Neuronal stem cell (in vitro differentiated cells): ENCODE measurements around the gene ZBTB12.
A peak's percentile ranks its signal among the peaks of the same experiment; 100 is the strongest.

Experiments used
- DNase-seq: peaks from one replicate; pipeline ENCODE4 v3.0.0-alpha.2; 2013; ENCODE audit warnings: low spot score
- H2AFZ ChIP-seq: one replicate; pipeline ENCODE4 v1.6.1; 2013; ENCODE audit warnings: mild to moderate bottlenecking, low read length, inconsistent platforms
- H2AK5ac ChIP-seq: 2 replicates; pipeline ENCODE4 v1.6.1; 2013; ENCODE audit warnings: low read depth, mild to moderate bottlenecking, inconsistent platforms, low read length, moderate library complexity, mixed read lengths
- H2BK120ac ChIP-seq: 2 replicates; pipeline ENCODE4 v1.6.1; 2013; ENCODE audit warnings: low read depth, mild to moderate bottlenecking, inconsistent platforms, low read length, moderate library complexity, mixed read lengths
- H2BK12ac ChIP-seq: one replicate; pipeline ENCODE4 v1.6.1; 2013; ENCODE audit warnings: low read length, inconsistent platforms
- H2BK15ac ChIP-seq: 2 replicates; pipeline ENCODE4 v1.6.1; 2013; ENCODE audit warnings: mild to moderate bottlenecking, low read length, inconsistent platforms, mixed read lengths
- H2BK5ac ChIP-seq: one replicate; pipeline ENCODE4 v1.6.1; 2013; ENCODE audit warnings: inconsistent platforms, mild to moderate bottlenecking, low read length, moderate library complexity
- H3K14ac ChIP-seq: one replicate; pipeline ENCODE4 v1.6.1; 2013; ENCODE audit warnings: low read length, inconsistent platforms
- H3K18ac ChIP-seq: 2 replicates; pipeline ENCODE4 v1.6.1; 2013; ENCODE audit warnings: low read length, inconsistent platforms
- H3K23ac ChIP-seq: 2 replicates; pipeline ENCODE4 v1.6.1; 2013; ENCODE audit warnings: low read depth, mild to moderate bottlenecking, mixed read lengths, low read length, inconsistent platforms; ENCODE audit not compliant: poor library complexity
- H3K27ac ChIP-seq: replicated peaks from 3 replicates; pipeline ENCODE4 v1.5.1; 2013; ENCODE audit warnings: low read length, inconsistent platforms
- H3K27me3 ChIP-seq, 3 experiments: 2 replicates each; pipeline ENCODE4 v1.6.1; 2013; ENCODE audit warnings: low read length in 3 of 3, mild to moderate bottlenecking in 2 of 3, inconsistent platforms in 1 of 3, low read depth in 1 of 3, mixed read lengths in 1 of 3, moderate library complexity in 1 of 3; ENCODE audit not compliant: control insufficient read depth in 3 of 3, insufficient read depth in 3 of 3
- H3K36me3 ChIP-seq, 2 donors: replicated peaks in 1 of 2; 2 replicates each; pipeline ENCODE4 v1.6.1; 2013; ENCODE audit warnings: low read length in 2 of 2; ENCODE audit not compliant: control insufficient read depth in 2 of 2, insufficient read depth in 2 of 2
- H3K4ac ChIP-seq: 2 replicates; pipeline ENCODE4 v1.6.1; 2013; ENCODE audit warnings: inconsistent platforms, mild to moderate bottlenecking, low read length, moderate library complexity
- H3K4me1 ChIP-seq, 2 donors: 1 replicate in 1 of 2; 2 replicates in 1 of 2; pipeline ENCODE4 v1.6.1; 2013; ENCODE audit warnings: low read length in 2 of 2, low read depth in 1 of 2; ENCODE audit not compliant: control insufficient read depth in 2 of 2, insufficient read depth in 1 of 2
- H3K4me2 ChIP-seq: one replicate; pipeline ENCODE4 v1.6.1; 2013; ENCODE audit warnings: mild to moderate bottlenecking, low read length, inconsistent platforms; ENCODE audit not compliant: insufficient read depth, poor library complexity, severe bottlenecking
- H3K4me3 ChIP-seq, 2 donors: 2 replicates each; pipeline ENCODE4 v1.5.1; 2013; ENCODE audit warnings: low read length in 2 of 2, mild to moderate bottlenecking in 2 of 2, inconsistent platforms in 1 of 2, moderate library complexity in 1 of 2
- H3K79me1 ChIP-seq: one replicate; pipeline ENCODE4 v1.6.1; 2013; ENCODE audit warnings: low read depth, mild to moderate bottlenecking, inconsistent platforms, low read length, moderate library complexity
- H3K9ac ChIP-seq: one replicate; pipeline ENCODE4 v1.6.1; 2013; ENCODE audit warnings: mild to moderate bottlenecking, low read depth, low read length, inconsistent platforms; ENCODE audit not compliant: poor library complexity
- H3K9me3 ChIP-seq, 2 donors: replicated peaks in 1 of 2; 2 replicates each; pipeline versions ENCODE3 to v1.6.1; 2013; ENCODE audit warnings: low read length in 2 of 2, mild to moderate bottlenecking in 2 of 2, inconsistent platforms in 1 of 2, low read depth in 1 of 2, mixed read lengths in 1 of 2, moderate library complexity in 1 of 2; ENCODE audit not compliant: control insufficient read depth in 2 of 2, insufficient read depth in 1 of 2
- H4K8ac ChIP-seq: one replicate; pipeline ENCODE4 v1.6.1; 2013; ENCODE audit warnings: low read depth, mild to moderate bottlenecking, inconsistent platforms, low read length, moderate library complexity
- H4K91ac ChIP-seq: one replicate; pipeline ENCODE4 v1.6.1; 2013; ENCODE audit warnings: low read length, low read depth, mild to moderate bottlenecking, inconsistent platforms; ENCODE audit not compliant: poor library complexity
- WGBS, 2 donors: extraction: QIAGEN DNeasy Blood & Tissue Kit; methylation state at CpG; one replicate each; pipeline ENCODE4 v1.1.7; 2013; ENCODE audit warnings: missing lambda C conversion rate in 2 of 2, mixed read lengths in 1 of 2; ENCODE audit not compliant: insufficient read length in 2 of 2, insufficient replicate concordance in 1 of 2; ENCODE audit errors: extremely low coverage in 2 of 2; 5-methylcytosine and 5-hydroxymethylcytosine counted together

Gene ZBTB12

GRCh38 chr6:31881136-31881859, 20.6 kb downstream of the ZBTB12 start:
- WGBS, 2 donors = no CpG with 5 or more reads among the region's 9 CpGs
- Histone ChIP-seq H3K36me3 (peaks cover 54 to 66% of the 10 kb centered on the region in 2 donors), H3K9me3 (no peaks in the 10 kb centered on the region)

DNA sequence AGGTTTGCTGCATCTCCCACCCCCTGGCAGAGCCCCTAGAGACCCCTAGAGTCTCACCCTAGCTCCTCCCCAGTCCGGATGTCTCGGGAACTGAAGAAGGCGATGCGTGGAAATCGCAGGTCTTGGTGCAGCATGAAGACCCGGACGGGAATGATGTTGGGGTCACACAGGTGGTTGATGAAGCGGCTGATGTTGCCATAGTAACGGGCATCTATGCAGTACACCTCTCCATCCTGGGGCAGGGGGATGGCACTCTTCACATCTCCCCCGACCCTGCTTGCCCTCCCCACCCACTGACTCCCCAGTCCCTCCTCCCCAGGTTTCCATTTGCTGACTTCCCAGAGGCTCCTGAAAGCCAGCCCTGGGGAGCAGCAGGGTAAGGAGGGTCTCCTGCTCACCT, 21.3 kb downstream of the ZBTB12 start:
- no CpG with 5 or more reads among the region's 10 CpGs for WGBS, 2 donors
- no peak overlapping the region for H2BK5ac ChIP-seq
- H3K36me3 ChIP-seq = peaks cover 51 to 59% of the 10 kb centered on the region in 2 donors
- no peak overlapping the region for H3K27ac ChIP-seq
- no peaks in the 10 kb centered on the region for H3K27me3 ChIP-seq
- H3K9ac ChIP-seq = no peak overlapping the region
- no peak overlapping the region for H3K4ac ChIP-seq
- no peak overlapping the region for H2BK12ac ChIP-seq
- DNase-seq = no peak
- H2BK15ac ChIP-seq = no peak overlapping the region
- H2AK5ac ChIP-seq = no peak overlapping the region
- H2AFZ ChIP-seq = no peak overlapping the region
- no peak overlapping the region for H4K8ac ChIP-seq
- H3K4me1 ChIP-seq = no peaks in the 10 kb centered on the region
- no peak overlapping the region for H4K91ac ChIP-seq
- H3K18ac ChIP-seq = no peak overlapping the region
- no peaks in the 10 kb centered on the region for H3K9me3 ChIP-seq
- no peak overlapping the region for H2BK120ac ChIP-seq
- H3K79me1 ChIP-seq = no peaks in the 10 kb centered on the region
- H3K4me2 ChIP-seq = no peak overlapping the region
- no peak overlapping the region for H3K14ac ChIP-seq
- H3K23ac ChIP-seq = no peak overlapping the region
- no peak overlapping the region for H3K4me3 ChIP-seq

More at GRCh38 chr6:31881136-31881859, 20.6 kb downstream of the ZBTB12 start:
- H3K4me2 ChIP-seq = no peak overlapping the region
- H4K91ac ChIP-seq = peak overlapping the region; percentile 8
- no peaks in the 10 kb centered on the region for H3K79me1 ChIP-seq
- no peak overlapping the region for H3K4ac ChIP-seq
- H2AK5ac ChIP-seq = no peak overlapping the region
- no peak overlapping the region for H3K14ac ChIP-seq
- H3K4me3 ChIP-seq = no peak overlapping the region
- no peak overlapping the region for H3K9ac ChIP-seq
- peak overlapping the region; percentile 56 for H4K8ac ChIP-seq
- H3K23ac ChIP-seq = no peak overlapping the region
- H3K18ac ChIP-seq = no peak overlapping the region
- H2AFZ ChIP-seq = no peak overlapping the region
- H3K4me1 ChIP-seq = no peaks in the 10 kb centered on the region
- no peak overlapping the region for H2BK12ac ChIP-seq
- H2BK15ac ChIP-seq = no peak overlapping the region
- H2BK120ac ChIP-seq = no peak overlapping the region
- H2BK5ac ChIP-seq = no peak overlapping the region
- H3K27me3 ChIP-seq = no peaks in the 10 kb centered on the region
- DNase-seq = no peak
- no peak overlapping the region for H3K27ac ChIP-seq

- Histone ChIP-seq H4K8ac (peak overlapping the region; percentile 25), H3K23ac (no peak overlapping the region), H3K36me3 (peaks cover 48 to 53% of the 10 kb centered on the region in 2 donors), H3K27ac (no peak overlapping the region), H3K4ac (no peak overlapping the region), H2BK5ac (no peak overlapping the region), H3K9me3 (no peaks in the 10 kb centered on the region), H3K4me2 (no peak overlapping the region), H3K18ac (no peak overlapping the region), H2AK5ac (no peak overlapping the region), H2BK120ac (no peak overlapping the region), H3K14ac (no peak overlapping the region), H3K4me1 (no peaks in the 10 kb centered on the region), H3K27me3 (no peaks in the 10 kb centered on the region), H2BK15ac (no peak overlapping the region), H2BK12ac (no peak overlapping the region), H2AFZ (no peak overlapping the region), H4K91ac (no peak overlapping the region), H3K4me3 (no peak overlapping the region), H3K9ac (no peak overlapping the region), H3K79me1 (no peaks in the 10 kb centered on the region)
- no CpG with 5 or more reads among the region's 10 CpGs for WGBS, 2 donors
- DNase-seq = no peak
Observed at GRCh38 chr6:31879901-31880300, 22.0 kb downstream of the ZBTB12 start.

- peaks cover 40 to 46% of the 10 kb centered on the region in 2 donors for H3K36me3 ChIP-seq
- no peak overlapping the region for H2AK5ac ChIP-seq
- no peak overlapping the region for H2BK15ac ChIP-seq
- no peak overlapping the region for H2BK12ac ChIP-seq
- H3K4ac ChIP-seq = no peak overlapping the region
- H2BK120ac ChIP-seq = no peak overlapping the region
- DNase-seq = no peak
- H4K8ac ChIP-seq = no peak overlapping the region
- no peak overlapping the region for H3K4me3 ChIP-seq
- no peaks in the 10 kb centered on the region for H3K27me3 ChIP-seq
- H3K14ac ChIP-seq = no peak overlapping the region
- H2AFZ ChIP-seq = no peak overlapping the region
- no CpG with 5 or more reads among the region's 13 CpGs for WGBS, 2 donors
- no peak overlapping the region for H3K23ac ChIP-seq
- no peak overlapping the region for H3K9ac ChIP-seq
- H3K18ac ChIP-seq = no peak overlapping the region
- H3K27ac ChIP-seq = no peak overlapping the region
- H3K4me1 ChIP-seq = no peaks in the 10 kb centered on the region
- H3K9me3 ChIP-seq = no peaks in the 10 kb centered on the region
- H3K79me1 ChIP-seq = no peaks in the 10 kb centered on the region
- no peak overlapping the region for H3K4me2 ChIP-seq
- H2BK5ac ChIP-seq = no peak overlapping the region
- H4K91ac ChIP-seq = no peak overlapping the region
Observed at GRCh38 chr6:31879143-31879542, 22.7 kb downstream of the ZBTB12 start.
